IMR-90 (cell line): ENCODE measurements around the gene ARHGEF33. TPM values are rescaled to one million over a fixed set of nuclear protein-coding genes. Genes with fewer than 3 reads are reported as not detected.

Experiments
- ATAC-seq: fragments of 200-7000 bp; cut with Tn5 transposase; 2 replicates; pipeline ENCODE4 v1.9.1; 2020; ENCODE audit warnings: low read depth, mild to moderate bottlenecking, moderate library complexity
- BruUV-seq: library from RNA; stranded (reverse); fragments of 400-500 nt; replicated peaks from 2 replicates; lab custom pipeline; 2021; lab: Mats Ljungman, UMichigan
- CTCF ChIA-PET: fragments of 300-600 bp; formaldehyde crosslinking; extraction: SDS; loops from one replicate; lab custom pipeline; 2021; ENCODE audit warnings: antibody characterized with exemption; lab: Yijun Ruan, JAX
- POLR2A ChIA-PET: fragments of 300-600 bp; sonication (Branson Sonifier 250); formaldehyde crosslinking; loops from one replicate; lab custom pipeline; 2022; ENCODE audit warnings: antibody characterized with exemption; ENCODE audit not compliant: unreplicated experiment; lab: Charles Lee
- DNase-seq: peaks from one replicate; pipeline ENCODE4 v3.0.0; 2013
- H2AFZ ChIP-seq: replicated peaks from 2 replicates; pipeline ENCODE3; 2013; ENCODE audit warnings: low read length, mild to moderate bottlenecking; ENCODE audit not compliant: poor library complexity
- H2AK5ac ChIP-seq: 2 replicates; pipeline ENCODE4 v1.6.1; 2013; ENCODE audit warnings: low read depth, low read length, inconsistent platforms
- H2AK9ac ChIP-seq: replicated peaks from 2 replicates; pipeline ENCODE3; 2013; ENCODE audit warnings: mild to moderate bottlenecking, low read depth, low read length, moderate library complexity; ENCODE audit not compliant: poor library complexity
- H2BK120ac ChIP-seq: 2 replicates; pipeline ENCODE4 v1.6.1; 2013; ENCODE audit warnings: low read depth, low read length, inconsistent platforms
- H2BK15ac ChIP-seq: 3 replicates; pipeline ENCODE4 v1.6.1; 2013; ENCODE audit warnings: low read depth, low read length, inconsistent platforms
- H2BK20ac ChIP-seq: 2 replicates; pipeline ENCODE4 v1.6.1; 2013; ENCODE audit warnings: low read depth, mild to moderate bottlenecking, inconsistent platforms, low read length, moderate library complexity
- H2BK5ac ChIP-seq: 2 replicates; pipeline ENCODE4 v1.6.1; 2013; ENCODE audit warnings: mild to moderate bottlenecking, low read depth, low read length, inconsistent platforms; ENCODE audit not compliant: poor library complexity, severe bottlenecking
- H3K14ac ChIP-seq: replicated peaks from 2 replicates; pipeline ENCODE4 v1.6.1; 2013; ENCODE audit warnings: low read depth, low read length, inconsistent platforms
- H3K18ac ChIP-seq: 2 replicates; pipeline ENCODE4 v1.6.1; 2013; ENCODE audit warnings: low read depth, low read length, control low read depth
- H3K23ac ChIP-seq: 2 replicates; pipeline ENCODE4 v1.6.1; 2013; ENCODE audit warnings: low read depth, low read length, inconsistent platforms
- H3K27ac ChIP-seq: 2 replicates; pipeline ENCODE4 v1.5.1; 2013; ENCODE audit warnings: mild to moderate bottlenecking, control low read depth, low read length; ENCODE audit not compliant: insufficient read depth
- H3K27me3 ChIP-seq: 2 replicates; pipeline ENCODE4 v1.6.1; 2013; ENCODE audit warnings: low read length; ENCODE audit not compliant: control insufficient read depth, insufficient read depth
- H3K36me3 ChIP-seq: 2 replicates; pipeline ENCODE4 v1.6.1; 2013; ENCODE audit warnings: low read length, mixed read lengths; ENCODE audit not compliant: control insufficient read depth, insufficient read depth
- H3K4ac ChIP-seq: 2 replicates; pipeline ENCODE4 v1.6.1; 2013; ENCODE audit warnings: low read depth, low read length, inconsistent platforms
- H3K4me1 ChIP-seq: 2 replicates; pipeline ENCODE4 v1.6.1; 2013; ENCODE audit warnings: low read length, mixed read lengths; ENCODE audit not compliant: control insufficient read depth, insufficient read depth
- H3K4me2 ChIP-seq: 2 replicates; pipeline ENCODE4 v1.6.1; 2013; ENCODE audit warnings: low read depth, mild to moderate bottlenecking, control low read depth, low read length, moderate library complexity
- H3K4me3 ChIP-seq: 2 replicates; pipeline ENCODE4 v1.5.1; 2013; ENCODE audit warnings: low read depth, mild to moderate bottlenecking, control low read depth, low read length, moderate library complexity; ENCODE audit not compliant: insufficient read depth
- H3K56ac ChIP-seq: 2 replicates; pipeline ENCODE4 v1.6.1; 2013; ENCODE audit warnings: low read length, inconsistent platforms; ENCODE audit not compliant: insufficient read depth; ENCODE audit errors: extremely low read depth
- H3K79me1 ChIP-seq, 2 experiments: 2 replicates each; pipeline ENCODE4 v1.6.1; 2013; ENCODE audit warnings: low read length in 2 of 2, inconsistent platforms in 1 of 2, low read depth in 1 of 2
- H3K9ac ChIP-seq: 2 replicates; pipeline ENCODE4 v1.6.1; 2013; ENCODE audit warnings: low read depth, low read length, control low read depth
- H3K9me1 ChIP-seq: 2 replicates; pipeline ENCODE4 v1.6.1; 2013; ENCODE audit warnings: low read length, inconsistent platforms; ENCODE audit not compliant: insufficient read depth
- H3K9me3 ChIP-seq: 2 replicates; pipeline ENCODE4 v1.6.1; 2013; ENCODE audit warnings: low read length; ENCODE audit not compliant: control insufficient read depth, insufficient read depth
- H4K20me1 ChIP-seq: 2 replicates; pipeline ENCODE4 v1.6.1; 2013; ENCODE audit warnings: low read length, inconsistent platforms; ENCODE audit not compliant: insufficient read depth
- H4K5ac ChIP-seq: 2 replicates; pipeline ENCODE4 v1.6.1; 2013; ENCODE audit warnings: mild to moderate bottlenecking, low read depth, low read length, control low read depth
- H4K8ac ChIP-seq, 2 experiments: 2 replicates each; pipeline ENCODE4 v1.6.1; 2013; ENCODE audit warnings: low read depth in 2 of 2, low read length in 2 of 2, control low read depth in 1 of 2, inconsistent platforms in 1 of 2
- H4K91ac ChIP-seq: 2 replicates; pipeline ENCODE4 v1.6.1; 2013; ENCODE audit warnings: low read depth, low read length, inconsistent platforms; ENCODE audit not compliant: insufficient read depth
- ELK1 ChIP-seq: fragments of 150-350 bp; IDR thresholded peaks from 2 replicates; pipeline ENCODE4 v1.6.1; 2016; ENCODE audit warnings: low read depth, mild to moderate bottlenecking, low read length, moderate library complexity, borderline replicate concordance
- MAFK ChIP-seq: IDR thresholded peaks from 2 replicates; pipeline ENCODE4 v1.6.1; 2012; ENCODE audit warnings: low read depth, low read length, improper control_type of control experiment
- RFX5 ChIP-seq: IDR thresholded peaks from 2 replicates; pipeline ENCODE4 v1.8.0; 2012; ENCODE audit warnings: low read depth, mild to moderate bottlenecking, low read length, moderate library complexity
- USF2 ChIP-seq: fragments of 150-350 bp; IDR thresholded peaks from 2 replicates; pipeline ENCODE4 v1.6.1; 2017; ENCODE audit warnings: mild to moderate bottlenecking, antibody characterized with exemption, low read length, low read depth
- WGBS, 2 experiments: methylation state at CpG; one replicate each; pipeline versions ENCODE4 v1.1.5 to v1.1.7; 2013; ENCODE audit warnings: missing lambda C conversion rate in 2 of 2; ENCODE audit not compliant: insufficient read length in 1 of 2; ENCODE audit errors: extremely low coverage in 2 of 2; 5-methylcytosine and 5-hydroxymethylcytosine counted together
- dilution Hi-C: fragments of 300-500 bp; cut with HindIII; formaldehyde crosslinking; loops from one replicate; pipeline ENCODE4 v1.14.3; 2018; ENCODE audit warnings: low sequenced_read_pairs; ENCODE audit not compliant: unreplicated experiment
- in situ Hi-C: fragments of 300-500 bp; cut with MboI; formaldehyde crosslinking; loops from 3 replicates; pipeline ENCODE4 v1.14.3; 2019; ENCODE audit warnings: low sequenced_read_pairs, inconsistent platforms, mixed read lengths
- intact Hi-C: fragments of 100-400 bp; cut with micrococcal nuclease; formaldehyde crosslinking; loops from 2 replicates; pipeline ENCODE4 v1.10.0; 2022
- polyA plus RNA-seq, 3 experiments: library from polyadenylated mRNA; depleted of rRNA; stranded (reverse); fragments of >200 nt; gene quantifications; 2 replicates each; pipeline ENCODE4 v1.2.3, GENCODE V29; 2012; ENCODE audit warnings: low replicate concordance in 1 of 3
- total RNA-seq: library from RNA; depleted of rRNA; stranded (reverse); fragments of >200 nt; gene quantifications from 2 replicates; pipeline ENCODE4 v1.2.3, GENCODE V29; 2012

ARHGEF33 gene
- total and polyA plus RNA-seq, 2 of the 4 experiments (the other 2 are of a cell fraction): 0.18 to 0.21 TPM

GRCh38 chr2:38875227-38875575 is 14.5 kb upstream of the ARHGEF33 start:
- H3K14ac ChIP-seq: peak overlapping the region; percentile 89; the same call in 1 of the 2 replicates
- in situ Hi-C loops: no loop called here
- H2BK20ac ChIP-seq: no peak overlapping the region
- H3K4me3 ChIP-seq: peak overlapping the region; percentile 89
- H3K4me2 ChIP-seq: peak overlapping the region; percentile 93
- H3K27ac ChIP-seq: peak overlapping the region; percentile 52
- H4K8ac ChIP-seq: peak overlapping the region; percentile 78 to 94
- no TSS peak for BruUV-seq
- no peaks in the 10 kb centered on the region for H4K20me1 ChIP-seq
- peak overlapping the region; percentile 63 for H2BK5ac ChIP-seq
- H3K27me3 ChIP-seq: no peaks in the 10 kb centered on the region
- no peak overlapping the region for H2BK120ac ChIP-seq
- no peaks in the 10 kb centered on the region for H3K4me1 ChIP-seq
- H3K18ac ChIP-seq: no peak overlapping the region
- H3K79me1 ChIP-seq: peaks cover 10 to 30% of the 10 kb centered on the region in 2 experiments; a peak in 3 of 4 replicates
- peak overlapping the region; percentile 91; the same call in 1 of the 2 replicates for H3K23ac ChIP-seq
- WGBS, 2 experiments: 5% methylated on average over 4 of the region's 10 CpGs; no CpG with 5 or more reads in 1 of the 2 experiments
- H3K56ac ChIP-seq: peak overlapping the region; percentile 36; the same call in 1 of the 2 replicates
- no peak overlapping the region for H2AK5ac ChIP-seq
- no peak; the same call in 1 of the 2 replicates for ATAC-seq
- intact Hi-C loops: loop anchor here (10.0 kb wide), 1 partner anchor 120 kb away; no protein-coding TSS in a partner anchor
- no peaks in the 10 kb centered on the region for H3K9me3 ChIP-seq
- no peak overlapping the region for H2AK9ac ChIP-seq
- peak overlapping the region; percentile 82; the same call in 1 of the 2 replicates for H3K4ac ChIP-seq
- no peak overlapping the region for H2BK15ac ChIP-seq
- H2AFZ ChIP-seq: peak overlapping the region; percentile 99
- CTCF ChIA-PET: no interaction called here
- 0 out of 2 replicates have a peak, but pooled peaks cover 3% of the 10 kb centered on the region for H3K9me1 ChIP-seq
- peak overlapping the region; percentile 93 for H4K5ac ChIP-seq
- POLR2A ChIA-PET: no interaction called here
- no peaks in the 10 kb centered on the region for H3K36me3 ChIP-seq
- H3K9ac ChIP-seq: peak overlapping the region; percentile 80
- DNase-seq: peak; percentile 1
- dilution Hi-C loops: no loop called here
- TF ChIP-seq MAFK (no peak), RFX5 (no peak), ELK1 (no peak), USF2 (no peak)
- H4K91ac ChIP-seq: no peak overlapping the region
